Hepatocyte (in vitro differentiated cells): ENCODE measurements around the gene UTS2R.

Source experiments
- CTCF ChIP-seq: fragments of 200-600 bp; sonication (generic); IDR thresholded peaks from 2 replicates; pipeline ENCODE4 v1.5.1; 2016; ENCODE audit warnings: antibody characterized with exemption, mild to moderate bottlenecking; ENCODE audit not compliant: poor library complexity
- EZH2 ChIP-seq: fragments of 200-600 bp; sonication (generic); IDR thresholded peaks from 2 replicates; pipeline ENCODE4 v1.6.1; 2016; ENCODE audit warnings: antibody characterized with exemption, mild to moderate bottlenecking, borderline replicate concordance
- EZH2phosphoT487 ChIP-seq: fragments of 200-600 bp; sonication (generic); IDR thresholded peaks from one replicate; pipeline ENCODE4 v1.6.1; 2018; ENCODE audit warnings: antibody characterized with exemption, mild to moderate bottlenecking, low read depth, moderate library complexity; ENCODE audit not compliant: unreplicated experiment, severe bottlenecking

GRCh38 chr17:82322526-82323453, 48.8 kb upstream of the UTS2R start:
- TF ChIP-seq CTCF (no peak), EZH2 (no peak), EZH2phosphoT487 (no peak)
